ENCODE results near the gene HES7.

- no peak for TF ChIP-seq CTCF (IDR thresholded peaks at IDR 0.05; ENCODE audit: low read length)
- no peak for TF ChIP-seq EZH2 (IDR thresholded peaks at IDR 0.05; ENCODE audit: borderline replicate concordance, low read length)
Measured at GRCh38 chr17:8144401-8145231, 20.7 kb upstream of the HES7 start.

All from OCI-LY1 (cell line).